HK-2 (cell line): Measurements from ENCODE around the gene TIFAB.
A peak's percentile ranks its signal among the peaks of the same experiment; 100 is the strongest.
"Not testable (repeated sequence)": the region's sequence is repeated elsewhere in the genome, so short reads cannot be mapped to it uniquely, and the experiment has no call there.

Experiments used
- DNase-seq: peaks from one replicate; pipeline ENCODE4 v3.0.0-alpha.2; 2018; ENCODE audit not compliant: unreplicated experiment

The TIFAB gene, protein sequence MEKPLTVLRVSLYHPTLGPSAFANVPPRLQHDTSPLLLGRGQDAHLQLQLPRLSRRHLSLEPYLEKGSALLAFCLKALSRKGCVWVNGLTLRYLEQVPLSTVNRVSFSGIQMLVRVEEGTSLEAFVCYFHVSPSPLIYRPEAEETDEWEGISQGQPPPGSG

DNA sequence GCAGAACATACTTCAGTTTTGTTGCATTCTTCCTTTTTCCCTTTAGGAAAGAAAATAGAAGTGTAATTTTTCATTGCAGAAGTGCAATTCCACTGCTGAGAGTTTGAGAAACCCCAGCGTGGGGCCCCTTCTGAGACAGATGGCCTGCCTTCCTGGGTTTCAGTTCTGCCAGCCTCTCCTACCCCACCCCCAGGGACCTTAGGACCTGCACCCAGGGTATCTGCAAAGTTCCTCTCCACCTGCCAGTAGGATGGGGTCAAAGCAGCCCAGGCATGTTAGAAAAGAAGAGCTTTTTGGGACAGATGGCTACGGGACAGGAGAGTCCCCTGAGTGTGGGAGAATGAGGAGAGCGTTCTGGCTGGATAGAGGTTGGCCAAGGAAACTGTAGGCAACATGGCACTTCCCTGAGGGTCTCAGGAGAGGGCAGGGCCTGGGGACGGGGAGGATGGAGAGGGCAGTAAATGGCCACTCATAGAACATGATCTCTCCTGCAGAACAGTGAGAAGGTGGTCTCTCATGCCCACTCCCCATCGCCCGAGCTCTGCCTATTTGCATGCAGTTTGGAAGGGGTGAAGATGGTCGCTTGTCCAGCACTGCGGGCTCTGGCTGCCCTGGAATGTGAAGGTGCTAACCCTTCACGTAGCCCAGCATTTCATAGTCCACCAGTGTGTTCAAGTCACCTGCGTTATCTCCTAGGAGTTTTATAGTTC lies at the start of gene TIFAB:
TIFAB (minus strand) TSS at position 31 of the 710 bp plus-strand sequence. CDS start 2,412 bp downstream, outside the sequence.
- DNase-seq = no peak

- DNase-seq = no peak
Measured at GRCh38 chr5:135498637-135498995, 46.5 kb upstream of the TIFAB start.

- no peak for DNase-seq
Measured at GRCh38 chr5:135497971-135498636, 46.0 kb upstream of the TIFAB start.

DNA sequence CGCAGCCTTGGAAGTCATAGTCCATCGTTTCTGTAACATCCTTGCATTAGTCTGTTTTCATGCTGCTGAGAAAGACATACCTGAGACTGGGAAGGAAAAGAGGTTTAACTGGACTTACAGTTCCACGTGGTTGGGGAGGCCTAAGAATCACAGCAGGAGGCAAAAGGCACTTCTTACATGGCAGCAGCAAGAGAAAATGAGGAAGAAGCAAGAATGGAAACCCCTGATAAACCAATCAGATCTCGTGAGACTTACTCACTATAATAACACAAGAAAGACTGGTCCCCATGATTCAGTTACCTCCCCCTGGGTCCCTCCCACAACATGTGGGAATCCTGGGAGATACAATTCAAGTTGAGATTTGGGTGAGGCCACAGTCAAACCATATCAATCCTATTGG lies 43.4 kb upstream of the TIFAB start:
- not testable (repeated sequence) for DNase-seq

DNA sequence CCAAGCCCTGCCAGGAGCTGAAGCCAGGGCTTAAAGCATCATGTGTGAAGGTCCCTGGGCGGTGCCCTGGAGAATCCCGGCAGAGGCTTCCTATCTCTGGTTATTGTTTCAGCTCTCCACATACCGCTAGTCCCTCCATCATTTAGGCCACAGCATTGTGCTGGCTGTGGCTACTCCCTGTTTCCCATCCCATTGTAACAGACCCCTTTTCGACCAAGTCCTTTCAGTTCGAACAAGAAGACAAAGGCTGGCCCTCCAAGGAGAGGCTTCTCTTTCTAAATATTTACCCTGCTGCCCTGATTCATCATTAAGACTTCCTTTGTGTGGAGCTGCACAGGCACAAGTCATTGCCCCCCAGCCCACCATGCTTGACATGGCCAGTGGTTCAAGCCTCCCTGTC lies 42.0 kb upstream of the TIFAB start:
- no peak for DNase-seq

DNA sequence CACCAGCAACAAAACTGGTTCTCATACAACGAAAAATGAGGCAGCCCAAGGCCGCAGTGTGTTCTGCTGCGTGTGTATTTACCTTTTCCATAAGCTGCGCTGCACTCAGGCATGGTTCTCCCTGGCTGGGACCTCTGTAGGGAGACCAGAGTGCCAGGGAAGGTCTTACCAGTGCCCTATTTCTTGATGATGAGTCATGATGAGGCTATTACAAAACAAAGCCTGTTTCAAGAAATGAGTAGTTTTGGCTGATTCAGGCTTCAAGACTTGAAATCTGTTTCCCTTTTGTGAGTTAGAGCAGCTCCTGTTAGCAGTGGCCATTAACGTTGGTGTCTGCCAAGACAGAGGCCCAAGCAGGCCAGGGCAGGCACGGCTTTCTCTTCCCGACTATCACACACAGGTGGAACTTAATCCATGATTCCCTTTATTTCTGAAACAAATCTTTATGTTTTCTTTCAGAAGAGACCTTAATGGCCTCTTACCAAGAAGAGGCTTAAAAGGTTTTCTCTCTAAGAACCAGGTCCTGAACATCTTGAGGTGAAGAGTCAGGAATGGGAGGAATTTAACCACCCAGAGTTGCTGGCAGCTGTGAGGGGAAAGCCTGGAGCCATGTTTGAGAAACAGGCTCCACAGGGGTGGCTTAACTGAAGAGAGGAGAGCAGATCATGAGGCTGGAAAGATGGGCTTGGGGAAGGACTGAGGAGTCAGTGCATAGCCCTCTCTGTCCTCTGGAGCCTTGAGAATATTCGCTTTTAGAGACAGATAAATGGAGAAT lies 41.4 kb upstream of the TIFAB start:
- no peak for DNase-seq

- no peak for DNase-seq
Measured at GRCh38 chr5:135492319-135492626, 40.1 kb upstream of the TIFAB start.

DNA sequence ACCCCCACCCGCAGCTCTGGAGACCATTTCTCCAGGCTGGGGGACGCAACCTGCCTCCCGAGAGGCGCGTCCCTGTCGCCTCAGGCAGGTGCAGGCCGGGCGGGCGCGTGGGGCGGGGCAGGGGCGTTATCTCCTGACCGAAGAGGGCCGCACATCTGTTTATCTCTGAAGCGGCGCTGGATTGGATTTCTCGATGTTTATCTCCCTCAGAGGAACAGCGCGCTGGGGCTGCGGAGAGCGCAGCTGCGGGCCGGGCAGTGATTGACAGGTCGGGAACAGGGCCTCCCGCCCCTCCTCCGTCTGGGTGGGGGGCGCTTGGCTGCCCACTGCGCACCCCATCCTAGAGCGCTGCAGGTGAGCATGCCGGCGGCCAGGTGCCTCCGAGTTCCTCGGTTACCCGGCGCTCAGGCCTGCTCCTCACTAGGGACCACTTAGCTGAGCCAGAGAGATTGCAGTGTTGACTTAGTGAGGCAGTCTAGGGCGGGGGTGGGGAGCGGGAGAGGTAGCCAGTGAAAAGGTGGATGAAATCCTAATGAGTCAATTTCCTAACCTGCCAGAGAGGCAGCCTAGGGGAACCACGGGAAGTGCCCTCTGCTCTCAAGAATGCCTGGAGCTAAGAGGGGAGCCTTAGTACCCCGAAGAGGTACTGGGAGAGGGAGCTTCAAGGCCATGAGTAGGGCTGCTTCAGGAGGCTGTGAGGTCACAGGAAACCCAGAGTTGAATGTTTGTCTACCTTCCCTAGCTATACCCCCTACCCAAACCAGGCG lies 39.6 kb upstream of the TIFAB start:
- no peak for DNase-seq

- no peak for DNase-seq
Measured at GRCh38 chr5:135491038-135491551, 38.9 kb upstream of the TIFAB start.

GRCh38 chr5:135490245-135491037 lies 38.3 kb upstream of the TIFAB start:
- DNase-seq = no peak

GRCh38 chr5:135489466-135490244 lies 37.5 kb upstream of the TIFAB start:
- DNase-seq = no peak

GRCh38 chr5:135488727-135489465 lies 36.7 kb upstream of the TIFAB start:
- DNase-seq = peak; percentile 56

- DNase-seq = no peak
Measured at GRCh38 chr5:135487839-135488514, 35.8 kb upstream of the TIFAB start.

DNA sequence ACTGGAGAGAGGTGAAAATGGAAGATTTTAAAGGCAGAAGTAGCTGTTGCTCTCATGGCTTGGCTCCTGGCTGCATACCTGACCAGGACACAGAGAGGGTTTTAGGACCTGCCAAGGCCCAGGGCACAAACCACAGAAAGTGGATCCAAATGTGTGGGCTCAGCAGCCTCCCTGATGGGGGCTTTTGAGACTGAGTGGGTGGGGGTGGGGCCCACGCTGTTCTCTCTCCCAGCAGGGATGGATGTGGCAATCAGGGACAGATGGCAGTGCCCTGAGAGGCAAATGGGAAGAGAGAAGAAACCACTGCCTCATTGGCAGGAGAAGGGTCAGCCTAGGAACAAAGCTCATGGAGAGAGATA lies 34.9 kb upstream of the TIFAB start:
- DNase-seq = no peak

DNA sequence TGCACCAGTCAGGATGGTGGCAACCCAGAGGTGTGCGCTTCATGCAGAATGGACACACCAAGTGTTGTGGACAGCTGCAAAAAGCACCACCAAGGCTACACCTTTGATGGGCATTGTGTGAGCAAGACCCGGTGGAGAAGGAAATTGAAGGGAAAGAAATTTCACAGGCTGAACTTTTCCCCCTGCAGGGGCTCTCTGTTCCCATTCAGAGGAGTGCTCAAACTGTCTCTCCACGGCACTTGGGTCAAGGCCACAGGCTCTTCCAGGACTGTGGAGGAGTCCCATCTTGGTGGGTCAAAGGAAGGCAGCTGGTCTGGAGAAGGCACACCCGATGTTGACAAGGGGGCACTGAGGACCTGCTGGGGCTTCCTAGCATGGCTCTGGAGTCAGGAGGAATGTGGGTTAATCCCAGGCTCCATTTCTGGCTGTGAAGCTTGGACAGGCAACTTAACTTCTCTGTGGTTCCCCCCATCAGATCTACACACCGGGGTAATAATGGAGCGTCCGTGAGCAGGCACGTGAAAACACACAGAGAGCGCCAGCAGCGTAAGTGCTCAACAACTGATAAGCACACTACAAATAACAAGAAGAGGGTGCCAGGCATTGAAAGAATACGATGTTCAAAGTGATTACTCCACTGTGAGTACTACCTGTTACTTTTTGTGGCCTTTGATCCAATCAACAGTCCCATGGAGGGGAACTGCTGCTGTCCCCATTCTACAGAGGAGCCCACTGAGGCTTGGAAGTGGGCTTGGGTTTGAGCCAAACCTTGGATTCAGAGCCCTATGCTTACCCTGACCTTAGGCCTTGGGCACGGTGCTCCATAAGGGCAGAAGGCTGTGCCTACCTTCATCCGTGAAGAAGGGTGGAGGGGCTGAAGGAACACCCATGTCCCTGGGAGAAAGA lies 34.2 kb upstream of the TIFAB start:
- no peak for DNase-seq

GRCh38 chr5:135484674-135485086 lies 32.5 kb upstream of the TIFAB start:
- DNase-seq = no peak

GRCh38 chr5:135483254-135483653 lies 31.1 kb upstream of the TIFAB start:
- DNase-seq = no peak
